Spleen (tissue), 11 donors: Measurements from ENCODE around the gene CACNA2D1. TPM values are rescaled to one million over a fixed set of nuclear protein-coding genes. Genes with fewer than 3 reads are reported as not detected.
"Not testable (repeated sequence)": the region's sequence is repeated elsewhere in the genome, so short reads cannot be mapped to it uniquely, and the experiment has no call there.

Experiments used
- DNase-seq: peaks from one replicate; pipeline ENCODE4 v3.0.0-alpha.2; 2020
- H3K27ac ChIP-seq, 8 donors: fragments of 200-600 bp; sonication (generic) in 7 of 8; 1 replicate in 4 of 8; 2 replicates in 4 of 8; pipeline versions ENCODE4 v1.5.0 to v1.8.0; 2016 to 2021; ENCODE audit warnings: inconsistent platforms in 4 of 8, mild to moderate bottlenecking in 4 of 8, moderate library complexity in 1 of 8
- H3K27me3 ChIP-seq, 7 donors: fragments of 200-600 bp; sonication (generic) in 6 of 7; replicated peaks in 1 of 7; 1 replicate in 4 of 7; 2 replicates in 3 of 7; pipeline versions ENCODE4 v1.5.0 to v1.8.0; 2016 to 2021; ENCODE audit warnings: inconsistent platforms in 3 of 7, mild to moderate bottlenecking in 1 of 7
- H3K36me3 ChIP-seq, 6 donors: fragments of 200-600 bp; sonication (generic) in 5 of 6; 1 replicate in 4 of 6; 2 replicates in 2 of 6; pipeline versions ENCODE4 v1.5.0 to v1.8.0; 2016 to 2021; ENCODE audit warnings: inconsistent platforms in 2 of 6
- H3K4me1 ChIP-seq, 6 donors: fragments of 200-600 bp; sonication (generic) in 5 of 6; 1 replicate in 3 of 6; 2 replicates in 3 of 6; pipeline versions ENCODE4 v1.5.0 to v1.8.0; 2016 to 2021; ENCODE audit warnings: inconsistent platforms in 3 of 6
- H3K4me3 ChIP-seq, 8 donors: fragments of 200-600 bp; sonication (generic) in 7 of 8; 1 replicate in 4 of 8; 2 replicates in 4 of 8; pipeline versions ENCODE4 v1.5.0 to v1.8.0; 2016 to 2021; ENCODE audit warnings: inconsistent platforms in 4 of 8, mild to moderate bottlenecking in 4 of 8, moderate library complexity in 2 of 8
- H3K9me3 ChIP-seq, 8 donors: fragments of 200-600 bp; sonication (generic) in 7 of 8; 1 replicate in 4 of 8; 2 replicates in 4 of 8; pipeline versions ENCODE4 v1.5.0 to v1.8.0; 2016 to 2021; ENCODE audit warnings: inconsistent platforms in 4 of 8
- CTCF ChIP-seq, 11 experiments: fragments of 200-600 bp in 7 of 11; fragments of 450-650 bp in 4 of 11; sonication (generic) in 4 of 11; IDR thresholded peaks in 8 of 11; conservative IDR thresholded peaks in 3 of 11; 1 replicate in 7 of 11; 2 replicates in 4 of 11; pipeline versions ENCODE4 v1.4.0 to v1.8.0; 2016 to 2021; ENCODE audit warnings: antibody characterized with exemption in 11 of 11, inconsistent platforms in 4 of 11, mild to moderate bottlenecking in 1 of 11
- POLR2A ChIP-seq, 3 donors: fragments of 450-650 bp; IDR thresholded peaks; one replicate each; pipeline ENCODE4 v1.5.1; 2017; ENCODE audit warnings: antibody characterized with exemption in 3 of 3, mild to moderate bottlenecking in 1 of 3
- POLR2AphosphoS5 ChIP-seq, 3 donors: sonication (generic); formaldehyde crosslinking; IDR thresholded peaks; one replicate each; pipeline ENCODE4 v1.5.1; 2017; ENCODE audit warnings: antibody characterized with exemption in 3 of 3
- WGBS, 5 donors: extraction: QIAGEN DNeasy Blood & Tissue Kit in 3 of 5; methylation state at CpG; one replicate each; pipeline versions ENCODE4 v1.1.5 to v1.1.7; 2013 to 2018; 5-methylcytosine and 5-hydroxymethylcytosine counted together
- intact Hi-C: fragments of 100-400 bp; cut with DNase I; formaldehyde crosslinking; loops from one replicate; pipeline ENCODE4 v1.15.0; 2023; ENCODE audit warnings: low total_unique reads
- polyA plus RNA-seq, 3 donors: library from polyadenylated mRNA; stranded (reverse); fragments of 200-250 nt; gene quantifications; one replicate each; pipeline ENCODE4 v1.2.1, GENCODE V29; 2013
- total RNA-seq, 7 donors: library from RNA; depleted of rRNA in 3 of 7; stranded (reverse); fragments of >200 nt in 3 of 7; fragmentation: NEBNext Ultra II Directional in 4 of 7; extraction: Animal tissue kit (Norgen Biotek cat#: 25700) in 4 of 7; gene quantifications; one replicate each; pipeline versions ENCODE4 v1.1.0 to v1.2.1, GENCODE V29; 2016 to 2021
- donor health status: healthy with polysubstance abuse.
- donor health status: DM: no; HTN: no; CAD: no; lungs with moderate emphysema.
- donor health status: DM: no; HTN: no; CAD: no.
- donor health status: Bipolar disorder and iron deficiency.
- donor health status: healthy.
- donor health status: DM: no; HTN: no; CAD: no.
- donor health status: DM: yes; HTN: yes; CAD: no.

CACNA2D1 gene
- total and polyA plus RNA-seq, 10 donors = 1.7 to 24.0 (median 15.2) TPM

GRCh38 chr7:82142263-82142864, 301.2 kb downstream of the CACNA2D1 start:
- intact Hi-C loops = no loop called here
- Histone ChIP-seq H3K9me3 (no peaks in the 10 kb centered on the region), H3K36me3 (no peaks in the 10 kb centered on the region), H3K27me3 (no peaks in the 10 kb centered on the region), H3K27ac (no peak overlapping the region), H3K4me1 (no peaks in the 10 kb centered on the region), H3K4me3 (no peak overlapping the region)
- TF ChIP-seq POLR2A (IDR thresholded peaks at IDR 0.05) (no peak), CTCF (IDR thresholded peaks at IDR 0.05 in 8 of 11, conservative IDR thresholded peaks at IDR 0.05 in 3 of 11) (no peak), POLR2AphosphoS5 (IDR thresholded peaks at IDR 0.05) (no peak)
- no peak for DNase-seq

- Histone ChIP-seq H3K9me3 (no peaks in the 10 kb centered on the region), H3K4me1 (no peaks in the 10 kb centered on the region), H3K4me3 (no peak overlapping the region), H3K27me3 (no peaks in the 10 kb centered on the region), H3K27ac (no peak overlapping the region), H3K36me3 (no peaks in the 10 kb centered on the region)
- TF ChIP-seq POLR2AphosphoS5 (IDR thresholded peaks at IDR 0.05) (no peak), CTCF (IDR thresholded peaks at IDR 0.05 in 8 of 11, conservative IDR thresholded peaks at IDR 0.05 in 3 of 11) (no peak), POLR2A (IDR thresholded peaks at IDR 0.05) (no peak)
- no peak for DNase-seq
- WGBS, 5 donors = 81 to 91% (median 84%) methylated on average over 7 of the region's 7 CpGs
- intact Hi-C loops = no loop called here
Observed at GRCh38 chr7:82141427-82141826, 302.1 kb downstream of the CACNA2D1 start.

- H3K27me3 ChIP-seq, H3K4me3 ChIP-seq, H3K4me1 ChIP-seq, H3K36me3 ChIP-seq, H3K9me3 ChIP-seq, H3K27ac ChIP-seq, DNase-seq, intact Hi-C loops: not testable (repeated sequence)
- WGBS, 5 donors = 90 to 94% (median 92%) methylated on average over 14 of the region's 14 CpGs
Observed at GRCh38 chr7:82140608-82141007, 303.0 kb downstream of the CACNA2D1 start.

GRCh38 chr7:82131215-82131614, 312.4 kb downstream of the CACNA2D1 start:
- H3K36me3 ChIP-seq = no peaks in the 10 kb centered on the region
- DNase-seq = no peak
- TF ChIP-seq POLR2AphosphoS5 (IDR thresholded peaks at IDR 0.05) = no peak
- no peak for TF ChIP-seq CTCF (IDR thresholded peaks at IDR 0.05 in 8 of 11, conservative IDR thresholded peaks at IDR 0.05 in 3 of 11)
- TF ChIP-seq POLR2A (IDR thresholded peaks at IDR 0.05) = no peak
- H3K4me1 ChIP-seq = no peaks in the 10 kb centered on the region
- no peak overlapping the region for H3K27ac ChIP-seq
- WGBS, 5 donors = 73 to 93% (median 80%) methylated on average over 2 of the region's 2 CpGs
- intact Hi-C loops = no loop called here
- H3K27me3 ChIP-seq = no peaks in the 10 kb centered on the region
- H3K4me3 ChIP-seq = no peak overlapping the region
- H3K9me3 ChIP-seq = no peaks in the 10 kb centered on the region

GRCh38 chr7:82129091-82129490, 314.5 kb downstream of the CACNA2D1 start:
- no peaks in the 10 kb centered on the region for H3K36me3 ChIP-seq

More at GRCh38 chr7:82129091-82129490, 314.5 kb downstream of the CACNA2D1 start:
- Histone ChIP-seq H3K9me3 (peaks cover 0 to 15% (median 9%) of the 10 kb centered on the region in 8 donors), H3K27ac (no peak overlapping the region), H3K4me1 (no peaks in the 10 kb centered on the region), H3K4me3 (no peak overlapping the region), H3K27me3 (no peaks in the 10 kb centered on the region)
- intact Hi-C loops = no loop called here
- TF ChIP-seq POLR2A (IDR thresholded peaks at IDR 0.05) (no peak), CTCF (IDR thresholded peaks at IDR 0.05 in 8 of 11, conservative IDR thresholded peaks at IDR 0.05 in 3 of 11) (no peak), POLR2AphosphoS5 (IDR thresholded peaks at IDR 0.05) (no peak)
- no peak for DNase-seq
